Glomerular visceral epithelial cell (primary cell): ENCODE data around the gene CMBL.
"Not testable (repeated sequence)": the region's sequence is repeated elsewhere in the genome, so short reads cannot be mapped to it uniquely, and the experiment has no call there.

Source experiments
- DNase-seq: peaks from one replicate; pipeline ENCODE4 v3.0.0-alpha.2; 2016; ENCODE audit errors: extremely low spot score

Gene CMBL

GRCh38 chr5:10257870-10258269 is 49.8 kb downstream of the CMBL start:
- DNase-seq = no peak

GRCh38 chr5:10254686-10255085 is 53.0 kb downstream of the CMBL start:
- no peak for DNase-seq

GRCh38 chr5:10253390-10253789 is 54.3 kb downstream of the CMBL start:
- DNase-seq = no peak

- no peak for DNase-seq
These were observed 56.3 kb downstream of the CMBL start for GRCh38 chr5:10251405-10251804.

- no peak for DNase-seq
These were observed 56.9 kb downstream of the CMBL start for GRCh38 chr5:10250806-10251276.

- peak; percentile 99 for DNase-seq
These were observed 57.5 kb downstream of the CMBL start, which contains the start of gene CCT5 for GRCh38 chr5:10249948-10250805. TSS of gene CCT5 (plus strand) at chr5:10250280. CDS start at chr5:10250341, 61 bp downstream.

GRCh38 chr5:10248378-10249260 is 59.1 kb downstream of the CMBL start:
- no peak for DNase-seq

GRCh38 chr5:10247217-10247616 is 60.5 kb downstream of the CMBL start:
- not testable (repeated sequence) for DNase-seq

GRCh38 chr5:10246761-10247160 is 60.9 kb downstream of the CMBL start:
- no peak for DNase-seq

- no peak for DNase-seq
These were observed 63.3 kb downstream of the CMBL start for GRCh38 chr5:10244342-10244944.

- DNase-seq = peak; percentile 33
These were observed 64.0 kb downstream of the CMBL start for GRCh38 chr5:10243660-10244240.

- peak; percentile 72 for DNase-seq
These were observed 72.4 kb downstream of the CMBL start for GRCh38 chr5:10235350-10235749.

- DNase-seq = peak; percentile 83
These were observed 74.2 kb downstream of the CMBL start for GRCh38 chr5:10233505-10233904.

- DNase-seq = no peak
These were observed 74.7 kb downstream of the CMBL start for GRCh38 chr5:10233011-10233410.

- DNase-seq = no peak
These were observed 75.3 kb downstream of the CMBL start for GRCh38 chr5:10232386-10232785.

GRCh38 chr5:10229306-10230048 is 78.2 kb downstream of the CMBL start:
- peak; percentile 87 for DNase-seq

GRCh38 chr5:10228288-10228687 is 79.4 kb downstream of the CMBL start:
- DNase-seq = no peak
